ENCODE data around the gene HLA-DRB1. TPM values are rescaled to one million over a fixed set of nuclear protein-coding genes. Genes with fewer than 3 reads are reported as not detected.

The HLA-DRB1 gene
- total and polyA plus RNA-seq, 9 donors, result 16.4 to 136 (median 62.1) TPM

DNA sequence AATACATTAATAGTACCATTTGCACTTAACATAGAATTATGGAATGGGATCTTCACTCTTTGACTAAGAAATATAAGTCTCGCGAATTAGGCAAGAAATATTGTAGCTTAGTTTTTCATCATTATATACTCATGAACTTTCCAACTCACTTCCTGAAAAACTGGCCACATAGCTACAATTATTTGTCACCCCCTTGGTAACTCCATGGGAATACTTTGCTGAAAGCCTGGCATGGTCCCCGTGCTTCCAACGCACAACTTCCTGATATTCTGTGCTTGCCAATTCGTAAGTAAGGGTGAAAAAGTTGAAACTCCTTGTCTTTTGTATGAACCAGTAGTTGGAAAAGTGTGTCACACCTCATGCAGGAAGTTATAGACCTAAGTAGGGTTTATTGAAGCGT, 23.8 kb upstream of the HLA-DRB1 start:
- TF ChIP-seq POLR2A (IDR thresholded peaks at IDR 0.05) (no peak), EP300 (IDR thresholded peaks at IDR 0.05) (no peak)
- TF ChIP-seq, protein P1, sequence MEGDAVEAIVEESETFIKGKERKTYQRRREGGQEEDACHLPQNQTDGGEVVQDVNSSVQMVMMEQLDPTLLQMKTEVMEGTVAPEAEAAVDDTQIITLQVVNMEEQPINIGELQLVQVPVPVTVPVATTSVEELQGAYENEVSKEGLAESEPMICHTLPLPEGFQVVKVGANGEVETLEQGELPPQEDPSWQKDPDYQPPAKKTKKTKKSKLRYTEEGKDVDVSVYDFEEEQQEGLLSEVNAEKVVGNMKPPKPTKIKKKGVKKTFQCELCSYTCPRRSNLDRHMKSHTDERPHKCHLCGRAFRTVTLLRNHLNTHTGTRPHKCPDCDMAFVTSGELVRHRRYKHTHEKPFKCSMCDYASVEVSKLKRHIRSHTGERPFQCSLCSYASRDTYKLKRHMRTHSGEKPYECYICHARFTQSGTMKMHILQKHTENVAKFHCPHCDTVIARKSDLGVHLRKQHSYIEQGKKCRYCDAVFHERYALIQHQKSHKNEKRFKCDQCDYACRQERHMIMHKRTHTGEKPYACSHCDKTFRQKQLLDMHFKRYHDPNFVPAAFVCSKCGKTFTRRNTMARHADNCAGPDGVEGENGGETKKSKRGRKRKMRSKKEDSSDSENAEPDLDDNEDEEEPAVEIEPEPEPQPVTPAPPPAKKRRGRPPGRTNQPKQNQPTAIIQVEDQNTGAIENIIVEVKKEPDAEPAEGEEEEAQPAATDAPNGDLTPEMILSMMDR (IDR thresholded peaks at IDR 0.05), result no peak

DNA sequence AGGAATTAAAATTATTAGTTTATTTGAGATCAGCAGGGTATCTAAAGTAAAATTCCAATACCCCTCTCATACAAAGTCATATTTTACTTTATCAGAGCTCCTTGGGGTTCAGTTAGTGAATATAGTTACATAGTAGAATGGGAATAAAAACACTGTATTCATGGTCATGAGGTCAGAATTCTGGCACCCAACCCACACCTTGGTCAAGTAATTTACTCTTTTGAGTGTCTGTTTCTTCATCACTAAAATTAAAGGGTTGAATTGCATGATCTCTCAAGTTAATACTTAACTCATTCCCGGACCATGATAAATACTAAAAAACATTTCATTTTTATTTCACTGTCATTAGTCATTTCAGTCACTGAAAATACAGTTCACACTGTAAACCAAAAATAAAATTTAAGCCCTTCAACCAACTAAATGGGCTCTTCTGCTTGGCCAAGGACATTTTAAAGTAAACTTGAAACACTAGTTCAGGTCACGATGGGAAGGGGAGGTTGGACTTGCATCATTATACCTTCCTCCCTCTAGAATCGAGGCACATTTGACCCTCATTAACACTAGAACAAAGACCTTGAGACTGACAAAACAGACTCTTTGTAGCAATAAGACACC, 21.1 kb upstream of the HLA-DRB1 start:
- no peaks in the 10 kb centered on the region for H3K9me3 ChIP-seq
- H3K4me3 ChIP-seq, result no peak overlapping the region
- H3K36me3 ChIP-seq, result no peaks in the 10 kb centered on the region
- no peaks in the 10 kb centered on the region for H3K4me1 ChIP-seq (ENCODE audit: insufficient read depth)
- 18 to 32% (median 19%) methylated on average over 3 of the region's 3 CpGs for WGBS, 3 donors
- no peak for DNase-seq
- TF ChIP-seq POLR2A (IDR thresholded peaks at IDR 0.05) (no peak), EP300 (IDR thresholded peaks at IDR 0.05) (no peak)
- TF ChIP-seq, protein P1 (IDR thresholded peaks at IDR 0.05), result no peak
- H3K27me3 ChIP-seq, result no peaks in the 10 kb centered on the region
- intact Hi-C loops (cut with DNase I), result no loop called here
- no peak overlapping the region for H3K27ac ChIP-seq

More for the DNA sequence above, 23.8 kb upstream of the HLA-DRB1 start:
- no peaks in the 10 kb centered on the region for H3K9me3 ChIP-seq
- intact Hi-C loops (cut with DNase I), result no loop called here
- no peak for DNase-seq
- no peaks in the 10 kb centered on the region for H3K4me1 ChIP-seq (ENCODE audit: insufficient read depth)
- H3K36me3 ChIP-seq, result no peaks in the 10 kb centered on the region
- H3K4me3 ChIP-seq, result no peak overlapping the region
- WGBS, 3 donors, result 23 to 63% (median 33%) methylated on average over 6 of the region's 6 CpGs
- no peak overlapping the region for H3K27ac ChIP-seq
- H3K27me3 ChIP-seq, result no peaks in the 10 kb centered on the region

DNA sequence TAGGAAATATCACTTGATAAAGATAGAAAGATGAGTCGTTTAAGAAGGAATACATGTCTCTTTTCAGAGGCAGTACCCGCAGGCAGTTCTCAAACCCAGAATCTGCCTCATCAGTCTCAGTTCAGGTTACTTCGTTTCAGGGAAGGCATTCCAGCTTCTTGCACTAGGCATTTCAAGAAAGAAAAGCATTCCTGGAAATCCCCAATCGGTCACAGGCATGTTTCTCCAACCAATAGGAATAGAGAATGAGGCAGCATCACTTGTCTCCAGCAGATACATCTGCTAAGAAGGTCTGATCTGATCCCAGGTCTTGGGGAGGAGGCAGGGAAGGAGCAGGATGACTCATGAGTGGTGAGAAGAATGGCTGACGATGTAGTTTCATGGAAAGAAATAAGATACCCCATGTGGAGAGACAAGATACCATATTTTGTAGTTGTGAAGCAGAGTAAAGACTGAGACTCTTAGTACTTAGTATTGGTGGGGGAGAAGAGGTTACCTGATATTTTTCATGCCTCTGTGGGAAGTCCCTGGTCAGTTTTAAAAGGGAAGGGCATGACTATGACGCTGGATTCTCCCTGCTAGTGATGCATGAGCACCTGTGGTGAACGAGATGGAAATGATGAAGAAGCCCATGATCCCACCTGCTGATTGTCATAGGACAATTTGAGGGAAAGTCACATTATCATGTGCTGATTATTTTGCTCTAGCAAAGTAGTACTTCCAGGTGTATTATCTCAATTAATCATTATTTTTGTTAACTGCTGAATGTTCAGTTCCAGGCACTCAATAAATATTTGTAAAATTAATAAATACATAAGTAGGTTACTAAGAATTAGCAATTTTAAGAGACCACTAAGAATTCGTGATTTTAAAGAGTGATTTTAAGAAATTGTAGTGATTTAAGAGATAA, 20.3 kb upstream of the HLA-DRB1 start:
- intact Hi-C loops (cut with DNase I), result no loop called here
- no peaks in the 10 kb centered on the region for H3K27me3 ChIP-seq
- H3K36me3 ChIP-seq, result no peaks in the 10 kb centered on the region
- H3K4me3 ChIP-seq, result no peak overlapping the region
- 12 to 23% (median 15%) methylated on average over 8 of the region's 8 CpGs for WGBS, 3 donors
- no peaks in the 10 kb centered on the region for H3K4me1 ChIP-seq (ENCODE audit: insufficient read depth)
- H3K9me3 ChIP-seq, result no peaks in the 10 kb centered on the region
- H3K27ac ChIP-seq, result no peak overlapping the region
- TF ChIP-seq EP300 (IDR thresholded peaks at IDR 0.05), result no peak
- DNase-seq, result peak in 2 of 5 donors; percentile 16 to 31

DNA sequence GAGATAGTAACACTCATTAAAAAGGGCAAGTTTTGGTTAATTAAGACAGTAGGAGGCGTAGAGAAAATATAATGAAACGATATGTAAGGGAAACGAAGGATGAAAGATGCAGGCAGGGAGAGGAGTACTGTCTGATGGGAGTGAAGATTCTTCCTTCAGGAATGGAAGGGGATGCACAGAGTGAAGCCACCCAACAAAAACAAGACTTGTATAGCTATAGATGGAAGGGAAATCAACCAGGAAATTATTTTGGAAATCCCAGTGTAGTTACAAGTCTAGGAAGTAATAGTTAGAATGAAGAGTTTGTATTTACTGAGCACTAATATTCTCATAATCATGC, 19.7 kb upstream of the HLA-DRB1 start:
- Histone ChIP-seq H3K27ac (no peak overlapping the region), H3K27me3 (no peaks in the 10 kb centered on the region), H3K4me3 (no peak overlapping the region), H3K36me3 (no peaks in the 10 kb centered on the region), H3K9me3 (no peaks in the 10 kb centered on the region), H3K4me1 (ENCODE audit: insufficient read depth) (no peaks in the 10 kb centered on the region)
- WGBS, 3 donors, result 46 to 57% (median 52%) methylated on average over 3 of the region's 3 CpGs
- TF ChIP-seq EP300 (IDR thresholded peaks at IDR 0.05), result no peak
- no peak for TF ChIP-seq POLR2A (IDR thresholded peaks at IDR 0.05)
- TF ChIP-seq, protein P1 (IDR thresholded peaks at IDR 0.05), result no peak
- intact Hi-C loops (cut with DNase I), result no loop called here
- DNase-seq, result no peak

DNA sequence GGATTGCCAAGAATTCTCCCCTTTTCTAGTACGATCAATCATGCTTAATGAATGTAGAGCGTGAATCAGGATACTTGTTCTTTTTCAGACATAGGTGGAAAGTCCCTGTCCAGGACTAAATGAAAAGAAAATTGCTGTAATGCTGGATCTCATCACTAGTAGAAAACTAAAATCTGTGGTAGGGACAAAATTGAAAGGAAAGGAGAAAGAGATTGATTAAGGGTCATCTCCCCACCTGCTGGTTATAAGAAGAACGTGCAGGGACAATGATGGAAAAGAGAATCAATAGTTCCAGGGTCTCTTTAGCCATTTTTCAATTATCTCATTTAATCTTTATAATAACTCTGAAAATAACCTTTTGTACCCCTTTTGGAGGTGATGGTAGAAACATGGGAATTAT, 18.7 kb upstream of the HLA-DRB1 start:
- Histone ChIP-seq H3K4me1 (ENCODE audit: insufficient read depth) (no peaks in the 10 kb centered on the region), H3K9me3 (no peaks in the 10 kb centered on the region), H3K27me3 (no peaks in the 10 kb centered on the region), H3K36me3 (no peaks in the 10 kb centered on the region), H3K27ac (no peak overlapping the region), H3K4me3 (no peak overlapping the region)
- intact Hi-C loops (cut with DNase I), result no loop called here
- WGBS, 3 donors, result 29 to 60% (median 30%) methylated on average over 3 of the region's 3 CpGs
- DNase-seq, result no peak
- TF ChIP-seq POLR2A (IDR thresholded peaks at IDR 0.05) (no peak), EP300 (IDR thresholded peaks at IDR 0.05) (no peak)
- TF ChIP-seq, protein P1 (IDR thresholded peaks at IDR 0.05), result no peak
